Mucosa of descending colon (tissue), 3 donors: Measurements from ENCODE around the gene SLAMF8. TPM values are rescaled to one million over a fixed set of nuclear protein-coding genes. Genes with fewer than 3 reads are reported as not detected.

ENCODE experiments used
- ATAC-seq: fragments of 200-7000 bp; cut with Tn5 transposase; one replicate; pipeline ENCODE4 v1.9.1; 2020; ENCODE audit warnings: mild to moderate bottlenecking, moderate library complexity
- DNase-seq, 3 donors: peaks; one replicate each; pipeline ENCODE4 v3.0.0-alpha.2; 2020
- H3K36me3 ChIP-seq: fragments of 200-600 bp; one replicate; pipeline ENCODE4 v1.8.0; 2021; ENCODE audit warnings: low read depth, mild to moderate bottlenecking
- H3K4me1 ChIP-seq: fragments of 200-600 bp; one replicate; pipeline ENCODE4 v1.8.0; 2021; ENCODE audit warnings: low read depth, mild to moderate bottlenecking
- H3K4me3 ChIP-seq: fragments of 200-600 bp; one replicate; pipeline ENCODE4 v1.8.0; 2021; ENCODE audit warnings: mild to moderate bottlenecking
- H3K9me3 ChIP-seq: fragments of 200-600 bp; one replicate; pipeline ENCODE4 v1.8.0; 2021; ENCODE audit warnings: mild to moderate bottlenecking
- CTCF ChIP-seq: fragments of 200-600 bp; IDR thresholded peaks from one replicate; pipeline ENCODE4 v1.8.0; 2022; ENCODE audit warnings: antibody characterized with exemption, mild to moderate bottlenecking
- intact Hi-C, 2 donors: fragments of 100-400 bp; cut with DNase I in 1 of 2; cut with micrococcal nuclease in 1 of 2; formaldehyde crosslinking; loops; one replicate each; pipeline versions ENCODE4 v1.11.0 to v1.11.1; 2022; cut with DNase I, micrococcal nuclease
- total RNA-seq, 3 donors: library from RNA; stranded (reverse); fragmentation: NEBNext Ultra II Directional in 2 of 3; extraction: Animal tissue kit (Norgen Biotek cat#: 25700) in 2 of 3; gene quantifications; one replicate each; pipeline versions ENCODE4 v1.2.1 to v1.2.4, GENCODE V29; 2021 to 2023
- donor health status: DM: no; HTN: no; CAD: no; lungs with moderate emphysema.
- donor health status: DM: no; HTN: no; CAD: no.
- donor health status: DM: no; HTN: yes; CAD: no.

Gene SLAMF8
- total RNA-seq, 3 donors from 2014 or later = 1.7 to 8.7 (median 5.9) TPM

- H3K36me3 ChIP-seq = no peaks in the 10 kb centered on the region
- no peak for ATAC-seq
- H3K9me3 ChIP-seq = no peaks in the 10 kb centered on the region
- no peaks in the 10 kb centered on the region for H3K4me1 ChIP-seq
- no peak for DNase-seq
- intact Hi-C loops = no loop called here
- TF ChIP-seq CTCF = no peak
- H3K4me3 ChIP-seq = no peak overlapping the region
These were observed 4.0 kb downstream of the SLAMF8 start for GRCh38 chr1:159830722-159831121.

DNA sequence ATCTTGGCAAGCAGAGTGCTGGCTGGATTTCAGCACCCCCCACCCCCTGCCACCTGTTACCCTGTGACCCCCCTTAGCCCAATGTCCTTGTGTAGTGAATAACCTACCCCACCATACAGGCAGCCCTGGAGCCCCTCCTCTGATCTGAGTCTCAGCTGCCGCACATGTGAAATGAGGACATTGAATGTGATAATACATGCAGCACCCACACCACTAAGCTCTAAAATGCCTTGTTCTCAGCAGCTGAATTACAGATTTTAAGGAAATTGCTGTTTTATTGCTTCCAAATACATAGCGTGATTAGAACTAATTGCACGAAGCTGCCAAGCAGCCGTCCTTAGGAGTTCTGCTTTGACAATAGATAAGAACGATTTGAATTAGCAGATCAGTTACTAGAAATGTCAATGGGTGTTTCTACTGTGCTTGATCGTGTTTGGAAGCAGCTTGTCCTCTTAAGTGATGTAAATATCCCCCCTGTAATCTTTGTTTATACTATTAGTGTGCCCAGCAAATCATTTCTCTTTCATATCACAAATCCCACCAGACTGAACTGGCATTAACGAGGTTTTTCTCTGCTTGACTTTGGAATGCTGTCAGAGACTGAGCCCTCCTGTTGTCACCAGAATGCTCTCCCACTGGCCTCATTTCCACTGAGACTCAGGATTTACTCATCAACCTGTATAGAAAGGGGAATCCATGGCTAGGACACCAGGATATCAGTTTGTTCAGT, 4.9 kb downstream of the SLAMF8 start:
- no peak for TF ChIP-seq CTCF
- Histone ChIP-seq H3K9me3 (no peaks in the 10 kb centered on the region), H3K4me1 (no peaks in the 10 kb centered on the region), H3K4me3 (no peak overlapping the region), H3K36me3 (no peaks in the 10 kb centered on the region)
- ATAC-seq = no peak
- intact Hi-C loops = no loop called here
- no peak for DNase-seq

- no peak for ATAC-seq
- Histone ChIP-seq H3K4me1 (no peaks in the 10 kb centered on the region), H3K4me3 (no peak overlapping the region), H3K9me3 (no peaks in the 10 kb centered on the region), H3K36me3 (no peaks in the 10 kb centered on the region)
- no peak for DNase-seq
- intact Hi-C loops = no loop called here
- no peak for TF ChIP-seq CTCF
These were observed 5.6 kb downstream of the SLAMF8 start for GRCh38 chr1:159832309-159832708.

GRCh38 chr1:159835356-159835755, 8.7 kb downstream of the SLAMF8 start:
- no peak for DNase-seq
- H3K36me3 ChIP-seq = no peaks in the 10 kb centered on the region

DNA sequence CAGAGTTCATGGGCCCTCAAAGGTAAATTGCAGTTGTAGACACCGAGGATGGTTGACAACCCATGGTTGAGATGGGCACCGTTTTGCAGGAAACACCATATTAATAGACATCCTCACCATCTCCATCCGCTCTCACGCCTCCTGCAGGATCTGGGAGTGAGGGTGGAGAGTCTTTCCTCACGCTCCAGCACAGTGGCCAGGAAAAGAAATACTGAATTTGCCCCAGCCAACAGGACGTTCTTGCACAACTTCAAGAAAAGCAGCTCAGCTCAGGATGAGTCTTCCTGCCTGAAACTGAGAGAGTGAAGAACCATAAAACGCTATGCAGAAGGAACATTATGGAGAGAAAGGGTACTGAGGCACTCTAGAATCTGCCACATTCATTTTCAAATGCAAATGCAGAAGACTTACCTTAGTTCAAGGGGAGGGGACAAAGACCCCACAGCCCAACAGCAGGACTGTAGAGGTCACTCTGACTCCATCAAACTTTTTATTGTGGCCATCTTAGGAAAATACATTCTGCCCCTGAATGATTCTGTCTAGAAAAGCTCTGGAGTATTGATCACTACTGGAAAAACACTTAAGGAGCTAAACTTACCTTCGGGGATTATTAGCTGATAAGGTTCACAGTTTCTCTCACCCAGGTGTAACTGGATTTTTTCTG, 9.3 kb downstream of the SLAMF8 start:
- Histone ChIP-seq H3K4me1 (no peaks in the 10 kb centered on the region), H3K9me3 (no peaks in the 10 kb centered on the region), H3K4me3 (no peak overlapping the region), H3K36me3 (no peaks in the 10 kb centered on the region)
- intact Hi-C loops = no loop called here
- no peak for DNase-seq
- no peak for TF ChIP-seq CTCF
- ATAC-seq = no peak

More at GRCh38 chr1:159835356-159835755, 8.7 kb downstream of the SLAMF8 start:
- no peaks in the 10 kb centered on the region for H3K9me3 ChIP-seq
- no peak for TF ChIP-seq CTCF
- no peak overlapping the region for H3K4me3 ChIP-seq
- ATAC-seq = no peak
- H3K4me1 ChIP-seq = no peaks in the 10 kb centered on the region
- intact Hi-C loops = no loop called here
